Measurements from ENCODE around the gene ENPP6.

DNA sequence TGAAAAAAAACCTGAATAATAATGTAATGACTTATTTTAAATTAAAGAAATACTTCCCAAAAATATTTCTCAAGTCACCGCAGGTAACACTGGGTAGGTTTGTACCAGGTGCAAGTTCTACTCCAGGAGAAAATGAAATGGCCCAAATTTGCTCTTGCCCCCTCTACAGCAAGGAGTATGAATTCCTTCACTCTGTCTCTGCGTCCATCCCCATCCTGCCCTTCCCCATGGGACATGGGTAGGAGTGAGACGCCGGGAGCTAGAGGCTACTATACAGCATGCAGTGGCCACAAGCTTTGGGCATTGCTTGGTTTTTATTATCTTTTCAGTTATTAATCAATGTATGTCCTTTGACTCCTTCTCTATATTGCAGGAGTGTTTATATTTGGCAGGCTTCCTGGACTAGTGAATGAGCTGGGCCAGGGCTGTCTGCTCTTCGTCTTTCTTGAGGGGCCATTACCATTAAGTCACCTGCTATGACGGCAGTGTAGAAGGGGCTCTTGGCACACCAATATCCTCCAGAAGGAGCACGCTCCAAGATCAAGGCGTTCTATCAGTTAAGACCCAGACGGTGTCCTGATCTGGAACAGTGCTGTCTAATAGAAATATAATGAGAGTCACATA is 149.6 kb downstream of the ENPP6 start:
- TF ChIP-seq POLR2AphosphoS5 (IDR thresholded peaks at IDR 0.05) (no peak), POLR2A (IDR thresholded peaks at IDR 0.05) (no peak), EP300 (IDR thresholded peaks at IDR 0.05) (no peak)
- TF ChIP-seq, protein P1, sequence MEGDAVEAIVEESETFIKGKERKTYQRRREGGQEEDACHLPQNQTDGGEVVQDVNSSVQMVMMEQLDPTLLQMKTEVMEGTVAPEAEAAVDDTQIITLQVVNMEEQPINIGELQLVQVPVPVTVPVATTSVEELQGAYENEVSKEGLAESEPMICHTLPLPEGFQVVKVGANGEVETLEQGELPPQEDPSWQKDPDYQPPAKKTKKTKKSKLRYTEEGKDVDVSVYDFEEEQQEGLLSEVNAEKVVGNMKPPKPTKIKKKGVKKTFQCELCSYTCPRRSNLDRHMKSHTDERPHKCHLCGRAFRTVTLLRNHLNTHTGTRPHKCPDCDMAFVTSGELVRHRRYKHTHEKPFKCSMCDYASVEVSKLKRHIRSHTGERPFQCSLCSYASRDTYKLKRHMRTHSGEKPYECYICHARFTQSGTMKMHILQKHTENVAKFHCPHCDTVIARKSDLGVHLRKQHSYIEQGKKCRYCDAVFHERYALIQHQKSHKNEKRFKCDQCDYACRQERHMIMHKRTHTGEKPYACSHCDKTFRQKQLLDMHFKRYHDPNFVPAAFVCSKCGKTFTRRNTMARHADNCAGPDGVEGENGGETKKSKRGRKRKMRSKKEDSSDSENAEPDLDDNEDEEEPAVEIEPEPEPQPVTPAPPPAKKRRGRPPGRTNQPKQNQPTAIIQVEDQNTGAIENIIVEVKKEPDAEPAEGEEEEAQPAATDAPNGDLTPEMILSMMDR (IDR thresholded peaks at IDR 0.05), result no peak
